Peyer's patch (tissue), 4 donors: Measurements from ENCODE around the gene ANKRD45. TPM values are rescaled to one million over a fixed set of nuclear protein-coding genes. Genes with fewer than 3 reads are reported as not detected.
"Not testable (repeated sequence)": the region's sequence is repeated elsewhere in the genome, so short reads cannot be mapped to it uniquely, and the experiment has no call there.

Experiments used
- DNase-seq, 3 donors: peaks; one replicate each; pipeline ENCODE4 v3.0.0-alpha.2; 2017 to 2019
- H3K27ac ChIP-seq, 4 donors: fragments of 200-600 bp; sonication (generic); one replicate each; pipeline ENCODE4 v1.5.1; 2016 to 2019
- H3K27me3 ChIP-seq, 2 donors: fragments of 200-600 bp; sonication (generic); one replicate each; pipeline ENCODE4 v1.5.1; 2019
- H3K36me3 ChIP-seq, 3 donors: fragments of 200-600 bp; sonication (generic); one replicate each; pipeline ENCODE4 v1.5.1; 2016 to 2019
- H3K4me1 ChIP-seq, 4 donors: fragments of 200-600 bp; sonication (generic); one replicate each; pipeline ENCODE4 v1.5.1; 2016 to 2019
- H3K4me3 ChIP-seq, 4 donors: fragments of 200-600 bp; sonication (generic); 1 replicate in 3 of 4; 2 replicates in 1 of 4; pipeline ENCODE4 v1.5.1; 2016 to 2019; ENCODE audit warnings: mild to moderate bottlenecking in 1 of 4
- H3K9me3 ChIP-seq, 4 donors: fragments of 200-600 bp; sonication (generic); one replicate each; pipeline ENCODE4 v1.5.1; 2016 to 2019; ENCODE audit warnings: mild to moderate bottlenecking in 1 of 4
- CTCF ChIP-seq, 6 experiments: fragments of 450-650 bp in 4 of 6; fragments of 200-600 bp in 2 of 6; sonication (generic) in 1 of 6; IDR thresholded peaks; one replicate each; pipeline ENCODE4 v1.5.1; 2017 to 2019; ENCODE audit warnings: antibody characterized with exemption in 6 of 6, mild to moderate bottlenecking in 3 of 6, moderate library complexity in 1 of 6
- POLR2A ChIP-seq, 2 donors: fragments of 450-650 bp; IDR thresholded peaks; one replicate each; pipeline ENCODE4 v1.5.1; 2017; ENCODE audit warnings: antibody characterized with exemption in 2 of 2, mild to moderate bottlenecking in 2 of 2, moderate library complexity in 2 of 2
- total RNA-seq, 4 donors: library from RNA; depleted of rRNA; stranded (reverse); fragments of >200 nt; gene quantifications; one replicate each; pipeline ENCODE4 v1.1.0, GENCODE V29; 2016

ANKRD45 gene
- total RNA-seq, 4 donors from 2014 or later = not detected

DNA sequence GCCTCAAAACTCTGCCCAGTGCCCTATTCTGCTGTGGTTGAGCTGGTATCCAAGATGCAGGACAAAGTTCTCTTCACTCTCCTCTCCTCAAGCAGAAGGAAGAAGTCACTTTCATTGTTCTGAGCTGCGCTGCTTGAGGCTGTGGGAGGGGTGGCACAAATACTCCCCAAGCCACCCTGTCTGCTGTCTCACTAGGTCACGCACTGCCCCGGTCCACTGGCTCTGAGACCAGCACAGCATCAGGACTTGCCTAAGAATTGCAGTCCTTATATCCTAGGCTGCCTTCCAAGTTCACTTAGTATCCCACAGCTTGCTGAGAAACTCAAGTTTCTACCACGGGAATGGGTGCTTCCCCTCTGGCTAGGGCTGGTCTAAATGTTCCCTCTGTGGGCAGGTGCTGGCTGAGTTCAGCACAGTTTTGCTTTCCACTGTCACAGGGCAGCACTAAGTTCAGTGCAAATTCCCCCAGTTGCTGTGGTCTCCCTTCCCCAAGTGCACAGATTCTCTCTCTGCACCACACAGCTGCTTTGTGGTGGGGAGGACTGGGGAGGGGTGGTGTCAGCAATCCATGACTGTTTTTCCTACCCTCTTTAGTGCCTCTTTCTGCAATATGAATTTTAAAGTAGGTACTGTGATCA lies 99.2 kb downstream of the ANKRD45 start:
- Histone ChIP-seq H3K36me3 (no peaks in the 10 kb centered on the region), H3K27ac (no peak overlapping the region), H3K4me1 (no peaks in the 10 kb centered on the region), H3K4me3 (no peak overlapping the region), H3K27me3 (no peaks in the 10 kb centered on the region), H3K9me3 (no peaks in the 10 kb centered on the region)
- TF ChIP-seq CTCF (IDR thresholded peaks at IDR 0.05) (no peak), POLR2A (IDR thresholded peaks at IDR 0.05) (no peak)
- DNase-seq = no peak

DNA sequence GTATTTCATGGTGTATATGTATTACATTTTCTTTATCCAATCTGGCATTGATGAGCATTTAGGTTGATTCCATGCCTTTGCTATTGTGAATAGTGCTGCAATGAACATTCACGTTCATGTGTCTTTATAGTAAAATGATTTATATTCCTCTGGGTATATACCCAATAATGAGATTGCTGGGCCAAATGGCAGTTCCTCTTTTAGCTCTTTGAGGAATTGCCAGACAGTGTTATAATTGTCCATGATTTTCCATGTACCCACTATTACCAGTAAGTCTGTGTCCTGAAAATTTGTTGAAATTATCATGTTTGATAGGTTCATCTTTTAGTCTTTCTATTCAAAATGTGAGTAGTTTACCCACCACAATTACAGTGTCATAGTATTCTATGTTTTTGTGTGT lies 101.2 kb downstream of the ANKRD45 start:
- H3K27ac ChIP-seq = no peak overlapping the region
- H3K36me3 ChIP-seq = no peaks in the 10 kb centered on the region
- DNase-seq = no peak
- no peaks in the 10 kb centered on the region for H3K9me3 ChIP-seq
- no peak for TF ChIP-seq CTCF (IDR thresholded peaks at IDR 0.05)
- TF ChIP-seq POLR2A (IDR thresholded peaks at IDR 0.05) = no peak
- H3K27me3 ChIP-seq = no peaks in the 10 kb centered on the region
- H3K4me1 ChIP-seq = no peaks in the 10 kb centered on the region
- H3K4me3 ChIP-seq = no peak overlapping the region

DNA sequence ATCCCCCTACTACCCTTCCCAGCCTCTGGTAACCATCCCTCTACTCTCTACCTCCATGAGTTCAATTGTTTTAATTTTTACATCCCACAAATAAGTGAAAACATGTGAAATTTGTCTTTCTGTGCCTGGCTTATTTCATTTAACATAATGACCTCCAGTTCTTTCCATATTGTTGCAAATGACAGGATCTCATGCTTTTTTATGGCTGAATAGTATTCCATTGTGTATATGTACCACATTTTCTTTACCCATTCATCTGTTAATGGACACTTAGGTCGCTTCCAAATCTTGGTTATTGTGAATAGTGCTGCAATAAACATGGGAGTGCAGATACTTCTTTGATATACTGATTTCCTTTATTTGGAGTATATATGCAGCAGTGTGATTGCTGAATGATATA lies 105.8 kb downstream of the ANKRD45 start:
- H3K9me3 ChIP-seq, DNase-seq, H3K4me3 ChIP-seq, H3K27ac ChIP-seq, H3K27me3 ChIP-seq, H3K4me1 ChIP-seq, H3K36me3 ChIP-seq: not testable (repeated sequence)

DNA sequence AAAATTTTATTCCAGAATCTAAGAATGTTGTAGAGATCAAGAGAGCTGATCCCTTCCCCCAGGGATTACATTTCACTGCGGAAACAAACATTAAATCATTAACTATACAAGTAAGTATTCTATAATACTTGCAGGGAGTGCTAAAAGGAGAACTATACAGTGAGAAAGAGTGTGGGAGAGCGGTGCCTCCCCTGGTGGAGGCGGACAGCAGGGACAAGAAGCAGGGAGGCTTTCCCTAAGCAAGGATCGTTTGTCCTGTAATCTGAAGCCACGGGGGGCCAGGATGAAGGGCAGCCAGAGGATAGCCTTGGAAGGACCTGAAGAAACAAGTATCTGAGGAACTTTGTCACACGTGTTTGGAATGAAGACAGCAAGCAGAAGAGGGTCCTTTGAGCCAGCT lies 106.8 kb downstream of the ANKRD45 start:
- no peaks in the 10 kb centered on the region for H3K9me3 ChIP-seq

GRCh38 chr1:173561263-173561662 lies 108.4 kb downstream of the ANKRD45 start:
- Histone ChIP-seq H3K36me3 (no peaks in the 10 kb centered on the region), H3K27ac (no peak overlapping the region), H3K9me3 (no peaks in the 10 kb centered on the region), H3K4me1 (no peaks in the 10 kb centered on the region), H3K4me3 (no peak overlapping the region), H3K27me3 (no peaks in the 10 kb centered on the region)
- no peak for DNase-seq
- TF ChIP-seq CTCF (IDR thresholded peaks at IDR 0.05) = no peak
- no peak for TF ChIP-seq POLR2A (IDR thresholded peaks at IDR 0.05)

More for the DNA sequence above, 106.8 kb downstream of the ANKRD45 start:
- Histone ChIP-seq H3K27me3 (no peaks in the 10 kb centered on the region), H3K4me1 (no peaks in the 10 kb centered on the region), H3K27ac (no peak overlapping the region), H3K4me3 (no peak overlapping the region), H3K36me3 (no peaks in the 10 kb centered on the region)
- no peak for DNase-seq
- TF ChIP-seq CTCF (IDR thresholded peaks at IDR 0.05) = no peak
- no peak for TF ChIP-seq POLR2A (IDR thresholded peaks at IDR 0.05)

DNA sequence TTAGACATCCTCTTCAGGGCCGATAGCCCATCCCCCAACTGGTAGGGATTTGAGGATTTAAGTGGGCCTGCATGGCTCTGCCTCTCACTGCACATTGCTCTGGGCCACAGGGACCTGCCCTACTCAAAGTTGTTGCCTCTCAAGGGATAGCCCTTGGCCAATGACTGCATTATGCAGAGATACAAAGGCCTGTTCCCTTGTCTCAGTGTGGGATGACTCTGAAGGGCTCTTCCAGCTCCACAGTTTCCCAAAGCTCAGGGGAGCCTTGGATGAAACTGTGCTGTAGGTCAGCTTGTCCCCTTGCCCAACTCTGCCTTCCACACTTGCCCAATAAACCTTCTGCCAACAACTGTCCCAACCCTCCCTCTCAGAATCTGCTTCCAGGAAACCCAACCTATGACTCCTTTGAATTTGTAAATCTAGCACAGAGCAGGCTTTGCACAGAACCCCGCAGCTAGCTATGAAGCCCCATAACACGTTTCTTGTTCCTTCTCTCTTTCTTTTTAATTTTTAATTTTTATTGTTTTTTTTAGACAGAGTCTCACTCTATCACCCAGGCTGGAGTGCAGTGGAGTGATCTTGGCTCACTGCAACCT lies 109.3 kb downstream of the ANKRD45 start:
- Histone ChIP-seq H3K4me1 (no peaks in the 10 kb centered on the region), H3K27ac (no peak overlapping the region), H3K9me3 (no peaks in the 10 kb centered on the region), H3K36me3 (no peaks in the 10 kb centered on the region), H3K27me3 (no peaks in the 10 kb centered on the region), H3K4me3 (no peak overlapping the region)
- no peak for TF ChIP-seq POLR2A (IDR thresholded peaks at IDR 0.05)
- TF ChIP-seq CTCF (IDR thresholded peaks at IDR 0.05) = no peak
- DNase-seq = no peak

Other genes starting within 250 kb of the ANKRD45 start
- gene PRDX6, start 192.5 kb downstream of the ANKRD45 start, total RNA-seq = 100 to 1,000 TPM in 2 of 4 donors, 10 to 100 TPM in 2; 75.3 to 130 (median 108) TPM
- gene SLC9C2, start 66.8 kb downstream of the ANKRD45 start, total RNA-seq = not detected
- not detected for gene TEX50, start 34.5 kb downstream of the ANKRD45 start, total RNA-seq
- gene KLHL20, start 45.1 kb upstream of the ANKRD45 start, total RNA-seq = 10 to 100 TPM; 24.8 to 38.5 (median 33.6) TPM
- gene DARS2, start 154.8 kb upstream of the ANKRD45 start, total RNA-seq = 10 to 100 TPM; 10.3 to 35.5 (median 16.6) TPM
- 10 to 100 TPM in 1 of 4 donors, 1 to 10 TPM in 2, under 1 TPM in 1; 0.66 to 19.8 (median 3.9) TPM for gene CENPL, start 155.0 kb upstream of the ANKRD45 start, total RNA-seq
- gene GAS5, start 198.1 kb upstream of the ANKRD45 start, total RNA-seq = 100 to 1,000 TPM in 3 of 4 donors, 10 to 100 TPM in 1; 95.6 to 270 (median 193) TPM
- 10 to 100 TPM in 2 of 4 donors, 1 to 10 TPM in 2; 6.3 to 30.5 (median 10.2) TPM for gene ZBTB37, start 198.5 kb upstream of the ANKRD45 start, total RNA-seq
- not detected for gene SERPINC1, start 247.5 kb upstream of the ANKRD45 start, total RNA-seq